HEK293 (cell line): Measurements from ENCODE around the gene ZNF780B.

Experiments
- GLIS1 ChIP-seq: fragments of 450-650 bp; formaldehyde crosslinking; IDR thresholded peaks from 2 replicates; pipeline ENCODE4 v1.5.1; 2016; ENCODE audit warnings: missing biosample characterization, missing genetic modification characterization
- GLIS2 ChIP-seq: fragments of 450-650 bp; formaldehyde crosslinking; IDR thresholded peaks from 2 replicates; pipeline ENCODE4 v1.5.1; 2016; ENCODE audit warnings: missing biosample characterization, missing genetic modification characterization
- KLF8 ChIP-seq: fragments of 450-650 bp; formaldehyde crosslinking; IDR thresholded peaks from 2 replicates; pipeline ENCODE4 v1.5.1; 2016; ENCODE audit warnings: missing biosample characterization, missing genetic modification characterization
- SP3 ChIP-seq: fragments of 450-650 bp; formaldehyde crosslinking; IDR thresholded peaks from 2 replicates; pipeline ENCODE4 v1.5.1; 2016; ENCODE audit warnings: missing biosample characterization, missing genetic modification characterization
- ZNF24 ChIP-seq: fragments of 450-650 bp; formaldehyde crosslinking; IDR thresholded peaks from 2 replicates; pipeline ENCODE4 v1.5.1; 2016; ENCODE audit warnings: missing biosample characterization, missing genetic modification characterization
- ZNF292 ChIP-seq: fragments of 450-650 bp; formaldehyde crosslinking; IDR thresholded peaks from 2 replicates; pipeline ENCODE4 v1.5.1; 2016; ENCODE audit warnings: low read depth, missing biosample characterization, missing genetic modification characterization, borderline replicate concordance
- ZNF335 ChIP-seq: fragments of 450-650 bp; formaldehyde crosslinking; conservative IDR thresholded peaks from 2 replicates; pipeline ENCODE4 v1.5.1; 2016; ENCODE audit warnings: missing biosample characterization, missing genetic modification characterization
- ZNF366 ChIP-seq: fragments of 450-650 bp; formaldehyde crosslinking; conservative IDR thresholded peaks from 2 replicates; pipeline ENCODE4 v1.5.1; 2016; ENCODE audit warnings: missing biosample characterization, missing genetic modification characterization
- ZNF391 ChIP-seq: fragments of 450-650 bp; formaldehyde crosslinking; IDR thresholded peaks from 2 replicates; pipeline ENCODE4 v1.5.1; 2016; ENCODE audit warnings: low read depth, missing biosample characterization, missing genetic modification characterization, borderline replicate concordance
- ZNF501 ChIP-seq: fragments of 450-650 bp; formaldehyde crosslinking; IDR thresholded peaks from 2 replicates; pipeline ENCODE4 v1.5.1; 2016; ENCODE audit warnings: missing biosample characterization, missing genetic modification characterization
- ZNF544 ChIP-seq: fragments of 450-650 bp; formaldehyde crosslinking; IDR thresholded peaks from 2 replicates; pipeline ENCODE4 v1.5.0; 2017; ENCODE audit warnings: missing biosample characterization, missing genetic modification characterization
- ZNF596 ChIP-seq: fragments of 450-650 bp; IDR thresholded peaks from 2 replicates; pipeline ENCODE4 v1.5.0; 2018; ENCODE audit warnings: missing biosample characterization, mild to moderate bottlenecking, missing genetic modification characterization, moderate library complexity
- ZNF624 ChIP-seq: fragments of 450-650 bp; formaldehyde crosslinking; IDR thresholded peaks from 2 replicates; pipeline ENCODE4 v1.5.1; 2017; ENCODE audit warnings: missing biosample characterization, missing genetic modification characterization
- ZNF660 ChIP-seq: fragments of 450-650 bp; IDR thresholded peaks from 2 replicates; pipeline ENCODE4 v1.5.1; 2018; ENCODE audit warnings: missing biosample characterization, mild to moderate bottlenecking, missing genetic modification characterization
- ZNF670 ChIP-seq: fragments of 450-650 bp; formaldehyde crosslinking; IDR thresholded peaks from 2 replicates; pipeline ENCODE4 v1.5.1; 2016; ENCODE audit warnings: missing biosample characterization, missing genetic modification characterization, low read depth
- ZXDB ChIP-seq: fragments of 450-650 bp; formaldehyde crosslinking; IDR thresholded peaks from 2 replicates; pipeline ENCODE4 v1.5.1; 2016; ENCODE audit warnings: missing biosample characterization, missing genetic modification characterization
- TF ChIP-seq, protein P1 (sequence below): fragments of 450-650 bp; formaldehyde crosslinking; IDR thresholded peaks from 2 replicates; pipeline ENCODE4 v1.5.1; 2016; ENCODE audit warnings: missing biosample characterization, missing genetic modification characterization
- TF ChIP-seq, protein P2 (sequence below): fragments of 450-650 bp; formaldehyde crosslinking; IDR thresholded peaks from 2 replicates; pipeline ENCODE4 v1.5.1; 2017; ENCODE audit warnings: missing biosample characterization, missing genetic modification characterization
- TF ChIP-seq, protein P3 (sequence below): fragments of 450-650 bp; formaldehyde crosslinking; IDR thresholded peaks from 2 replicates; pipeline ENCODE4 v1.5.1; 2016; ENCODE audit warnings: missing biosample characterization, missing genetic modification characterization
- TF ChIP-seq, protein P4 (sequence below): fragments of 450-650 bp; formaldehyde crosslinking; IDR thresholded peaks from 2 replicates; pipeline ENCODE4 v1.5.1; 2016; ENCODE audit warnings: missing biosample characterization, missing genetic modification characterization
- TF ChIP-seq, protein P5 (sequence below): fragments of 450-650 bp; formaldehyde crosslinking; IDR thresholded peaks from 2 replicates; pipeline ENCODE4 v1.5.1; 2016; ENCODE audit warnings: missing biosample characterization, missing genetic modification characterization
- TF ChIP-seq, protein P6 (sequence below): fragments of 450-650 bp; formaldehyde crosslinking; conservative IDR thresholded peaks from 2 replicates; pipeline ENCODE4 v1.5.1; 2016; ENCODE audit warnings: low read depth, missing biosample characterization, missing genetic modification characterization

ZNF780B gene

DNA sequence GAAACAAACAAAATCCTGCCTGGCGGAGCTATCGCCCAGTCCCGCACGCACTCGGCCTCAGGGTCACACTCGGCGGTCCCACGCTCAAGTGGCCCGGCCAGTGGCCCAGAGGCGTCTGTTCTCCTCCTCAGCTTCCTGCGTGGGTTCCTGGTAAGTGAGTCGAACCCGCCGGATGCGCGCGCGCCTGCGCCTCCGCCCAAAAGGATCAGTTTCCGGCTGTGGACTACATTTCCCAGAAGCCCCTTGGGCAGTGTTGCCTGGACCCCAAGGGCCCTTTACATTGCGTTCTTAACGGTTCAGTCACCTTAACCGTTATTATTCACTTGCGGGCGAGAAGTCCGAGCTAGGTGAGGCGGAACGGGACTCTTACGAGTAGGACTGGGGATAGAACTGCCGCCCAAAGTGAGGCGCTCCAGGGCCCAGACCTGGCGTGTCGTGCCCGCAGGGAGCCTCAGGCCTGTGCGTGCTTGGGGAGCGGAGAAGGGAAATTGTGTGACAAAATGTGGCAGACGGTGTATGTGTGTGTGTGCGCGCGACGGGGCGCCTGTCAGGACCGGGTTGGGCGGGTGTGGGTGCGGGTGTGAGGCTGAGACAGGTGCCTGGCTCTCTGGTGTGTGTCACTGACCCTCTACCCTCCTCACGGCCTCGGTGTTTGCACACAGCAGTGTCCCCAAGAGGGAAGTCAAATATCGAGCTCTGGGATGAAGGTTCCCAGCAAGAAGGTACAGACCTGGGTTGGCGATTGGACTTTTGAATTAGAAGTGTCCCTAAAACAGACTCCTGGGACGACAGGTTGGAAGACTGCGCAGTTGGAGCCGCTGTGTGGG, 59.0 kb downstream of the ZNF780B start, which contains the start of gene ZNF546 (continued):
- TF ChIP-seq, protein P1, sequence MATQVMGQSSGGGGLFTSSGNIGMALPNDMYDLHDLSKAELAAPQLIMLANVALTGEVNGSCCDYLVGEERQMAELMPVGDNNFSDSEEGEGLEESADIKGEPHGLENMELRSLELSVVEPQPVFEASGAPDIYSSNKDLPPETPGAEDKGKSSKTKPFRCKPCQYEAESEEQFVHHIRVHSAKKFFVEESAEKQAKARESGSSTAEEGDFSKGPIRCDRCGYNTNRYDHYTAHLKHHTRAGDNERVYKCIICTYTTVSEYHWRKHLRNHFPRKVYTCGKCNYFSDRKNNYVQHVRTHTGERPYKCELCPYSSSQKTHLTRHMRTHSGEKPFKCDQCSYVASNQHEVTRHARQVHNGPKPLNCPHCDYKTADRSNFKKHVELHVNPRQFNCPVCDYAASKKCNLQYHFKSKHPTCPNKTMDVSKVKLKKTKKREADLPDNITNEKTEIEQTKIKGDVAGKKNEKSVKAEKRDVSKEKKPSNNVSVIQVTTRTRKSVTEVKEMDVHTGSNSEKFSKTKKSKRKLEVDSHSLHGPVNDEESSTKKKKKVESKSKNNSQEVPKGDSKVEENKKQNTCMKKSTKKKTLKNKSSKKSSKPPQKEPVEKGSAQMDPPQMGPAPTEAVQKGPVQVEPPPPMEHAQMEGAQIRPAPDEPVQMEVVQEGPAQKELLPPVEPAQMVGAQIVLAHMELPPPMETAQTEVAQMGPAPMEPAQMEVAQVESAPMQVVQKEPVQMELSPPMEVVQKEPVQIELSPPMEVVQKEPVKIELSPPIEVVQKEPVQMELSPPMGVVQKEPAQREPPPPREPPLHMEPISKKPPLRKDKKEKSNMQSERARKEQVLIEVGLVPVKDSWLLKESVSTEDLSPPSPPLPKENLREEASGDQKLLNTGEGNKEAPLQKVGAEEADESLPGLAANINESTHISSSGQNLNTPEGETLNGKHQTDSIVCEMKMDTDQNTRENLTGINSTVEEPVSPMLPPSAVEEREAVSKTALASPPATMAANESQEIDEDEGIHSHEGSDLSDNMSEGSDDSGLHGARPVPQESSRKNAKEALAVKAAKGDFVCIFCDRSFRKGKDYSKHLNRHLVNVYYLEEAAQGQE (tag by site-specific recombination) = peak; percentile 11; the same call in 1 of the 2 replicates
- TF ChIP-seq ZNF292 (tag by site-specific recombination) (no peak), KLF8 (peak; percentile 67; the same call in 1 of the 2 replicates), ZNF501 (tag by site-specific recombination) (peak; percentile 97), ZNF596 (tag by site-specific recombination) (0 out of 2 replicates have a peak, but pooled peaks have one; percentile 5), ZNF335 (tag by site-specific recombination) (peak; percentile 100), ZNF624 (no peak), ZNF544 (no peak), ZNF660 (tag by site-specific recombination) (peak; percentile 93; the same call in 1 of the 2 replicates), ZNF670 (tag by site-specific recombination) (no peak), GLIS1 (tag by site-specific recombination) (peak; percentile 72; the same call in 1 of the 2 replicates), ZXDB (tag by site-specific recombination) (peak; percentile 99), ZNF366 (tag by site-specific recombination) (peak; percentile 54; the same call in 1 of the 2 replicates), GLIS2 (tag by site-specific recombination) (peak; percentile 92), ZNF24 (tag by site-specific recombination) (peak; percentile 83), ZNF391 (tag by site-specific recombination) (peak; percentile 26; the same call in 1 of the 2 replicates), SP3 (peak; percentile 68)
- TF ChIP-seq, protein P2, sequence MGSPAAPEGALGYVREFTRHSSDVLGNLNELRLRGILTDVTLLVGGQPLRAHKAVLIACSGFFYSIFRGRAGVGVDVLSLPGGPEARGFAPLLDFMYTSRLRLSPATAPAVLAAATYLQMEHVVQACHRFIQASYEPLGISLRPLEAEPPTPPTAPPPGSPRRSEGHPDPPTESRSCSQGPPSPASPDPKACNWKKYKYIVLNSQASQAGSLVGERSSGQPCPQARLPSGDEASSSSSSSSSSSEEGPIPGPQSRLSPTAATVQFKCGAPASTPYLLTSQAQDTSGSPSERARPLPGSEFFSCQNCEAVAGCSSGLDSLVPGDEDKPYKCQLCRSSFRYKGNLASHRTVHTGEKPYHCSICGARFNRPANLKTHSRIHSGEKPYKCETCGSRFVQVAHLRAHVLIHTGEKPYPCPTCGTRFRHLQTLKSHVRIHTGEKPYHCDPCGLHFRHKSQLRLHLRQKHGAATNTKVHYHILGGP (tag by site-specific recombination) = peak; percentile 35; the same call in 1 of the 2 replicates
- TF ChIP-seq, protein P3, sequence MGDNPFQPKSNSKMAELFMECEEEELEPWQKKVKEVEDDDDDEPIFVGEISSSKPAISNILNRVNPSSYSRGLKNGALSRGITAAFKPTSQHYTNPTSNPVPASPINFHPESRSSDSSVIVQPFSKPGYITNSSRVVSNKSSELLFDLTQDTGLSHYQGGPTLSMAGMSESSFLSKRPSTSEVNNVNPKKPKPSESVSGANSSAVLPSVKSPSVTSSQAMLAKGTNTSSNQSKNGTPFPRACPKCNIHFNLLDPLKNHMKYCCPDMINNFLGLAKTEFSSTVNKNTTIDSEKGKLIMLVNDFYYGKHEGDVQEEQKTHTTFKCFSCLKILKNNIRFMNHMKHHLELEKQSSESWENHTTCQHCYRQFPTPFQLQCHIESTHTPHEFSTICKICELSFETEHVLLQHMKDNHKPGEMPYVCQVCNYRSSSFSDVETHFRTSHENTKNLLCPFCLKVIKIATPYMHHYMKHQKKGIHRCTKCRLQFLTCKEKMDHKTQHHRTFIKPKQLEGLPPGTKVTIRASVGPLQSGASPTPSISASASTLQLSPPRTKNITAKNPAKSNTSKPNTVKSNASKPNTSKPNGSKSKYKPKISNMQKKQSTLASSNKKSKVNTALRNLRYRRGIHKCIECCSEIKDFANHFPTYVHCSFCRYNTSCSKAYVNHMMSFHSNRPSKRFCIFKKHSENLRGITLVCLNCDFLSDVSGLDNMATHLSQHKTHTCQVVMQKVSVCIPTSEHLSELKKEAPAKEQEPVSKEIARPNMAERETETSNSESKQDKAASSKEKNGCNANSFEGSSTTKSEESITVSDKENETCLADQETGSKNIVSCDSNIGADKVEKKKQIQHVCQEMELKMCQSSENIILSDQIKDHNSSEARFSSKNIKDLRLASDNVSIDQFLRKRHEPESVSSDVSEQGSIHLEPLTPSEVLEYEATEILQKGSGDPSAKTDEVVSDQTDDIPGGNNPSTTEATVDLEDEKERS (tag by site-specific recombination) = 0 out of 2 replicates have a peak, but pooled peaks have one; percentile 74
- TF ChIP-seq, protein P4, sequence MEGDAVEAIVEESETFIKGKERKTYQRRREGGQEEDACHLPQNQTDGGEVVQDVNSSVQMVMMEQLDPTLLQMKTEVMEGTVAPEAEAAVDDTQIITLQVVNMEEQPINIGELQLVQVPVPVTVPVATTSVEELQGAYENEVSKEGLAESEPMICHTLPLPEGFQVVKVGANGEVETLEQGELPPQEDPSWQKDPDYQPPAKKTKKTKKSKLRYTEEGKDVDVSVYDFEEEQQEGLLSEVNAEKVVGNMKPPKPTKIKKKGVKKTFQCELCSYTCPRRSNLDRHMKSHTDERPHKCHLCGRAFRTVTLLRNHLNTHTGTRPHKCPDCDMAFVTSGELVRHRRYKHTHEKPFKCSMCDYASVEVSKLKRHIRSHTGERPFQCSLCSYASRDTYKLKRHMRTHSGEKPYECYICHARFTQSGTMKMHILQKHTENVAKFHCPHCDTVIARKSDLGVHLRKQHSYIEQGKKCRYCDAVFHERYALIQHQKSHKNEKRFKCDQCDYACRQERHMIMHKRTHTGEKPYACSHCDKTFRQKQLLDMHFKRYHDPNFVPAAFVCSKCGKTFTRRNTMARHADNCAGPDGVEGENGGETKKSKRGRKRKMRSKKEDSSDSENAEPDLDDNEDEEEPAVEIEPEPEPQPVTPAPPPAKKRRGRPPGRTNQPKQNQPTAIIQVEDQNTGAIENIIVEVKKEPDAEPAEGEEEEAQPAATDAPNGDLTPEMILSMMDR (tag by site-specific recombination) = peak; percentile 69
- TF ChIP-seq, protein P5, sequence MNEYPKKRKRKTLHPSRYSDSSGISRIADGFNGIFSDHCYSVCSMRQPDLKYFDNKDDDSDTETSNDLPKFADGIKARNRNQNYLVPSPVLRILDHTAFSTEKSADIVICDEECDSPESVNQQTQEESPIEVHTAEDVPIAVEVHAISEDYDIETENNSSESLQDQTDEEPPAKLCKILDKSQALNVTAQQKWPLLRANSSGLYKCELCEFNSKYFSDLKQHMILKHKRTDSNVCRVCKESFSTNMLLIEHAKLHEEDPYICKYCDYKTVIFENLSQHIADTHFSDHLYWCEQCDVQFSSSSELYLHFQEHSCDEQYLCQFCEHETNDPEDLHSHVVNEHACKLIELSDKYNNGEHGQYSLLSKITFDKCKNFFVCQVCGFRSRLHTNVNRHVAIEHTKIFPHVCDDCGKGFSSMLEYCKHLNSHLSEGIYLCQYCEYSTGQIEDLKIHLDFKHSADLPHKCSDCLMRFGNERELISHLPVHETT = peak; percentile 55
- TF ChIP-seq, protein P6, sequence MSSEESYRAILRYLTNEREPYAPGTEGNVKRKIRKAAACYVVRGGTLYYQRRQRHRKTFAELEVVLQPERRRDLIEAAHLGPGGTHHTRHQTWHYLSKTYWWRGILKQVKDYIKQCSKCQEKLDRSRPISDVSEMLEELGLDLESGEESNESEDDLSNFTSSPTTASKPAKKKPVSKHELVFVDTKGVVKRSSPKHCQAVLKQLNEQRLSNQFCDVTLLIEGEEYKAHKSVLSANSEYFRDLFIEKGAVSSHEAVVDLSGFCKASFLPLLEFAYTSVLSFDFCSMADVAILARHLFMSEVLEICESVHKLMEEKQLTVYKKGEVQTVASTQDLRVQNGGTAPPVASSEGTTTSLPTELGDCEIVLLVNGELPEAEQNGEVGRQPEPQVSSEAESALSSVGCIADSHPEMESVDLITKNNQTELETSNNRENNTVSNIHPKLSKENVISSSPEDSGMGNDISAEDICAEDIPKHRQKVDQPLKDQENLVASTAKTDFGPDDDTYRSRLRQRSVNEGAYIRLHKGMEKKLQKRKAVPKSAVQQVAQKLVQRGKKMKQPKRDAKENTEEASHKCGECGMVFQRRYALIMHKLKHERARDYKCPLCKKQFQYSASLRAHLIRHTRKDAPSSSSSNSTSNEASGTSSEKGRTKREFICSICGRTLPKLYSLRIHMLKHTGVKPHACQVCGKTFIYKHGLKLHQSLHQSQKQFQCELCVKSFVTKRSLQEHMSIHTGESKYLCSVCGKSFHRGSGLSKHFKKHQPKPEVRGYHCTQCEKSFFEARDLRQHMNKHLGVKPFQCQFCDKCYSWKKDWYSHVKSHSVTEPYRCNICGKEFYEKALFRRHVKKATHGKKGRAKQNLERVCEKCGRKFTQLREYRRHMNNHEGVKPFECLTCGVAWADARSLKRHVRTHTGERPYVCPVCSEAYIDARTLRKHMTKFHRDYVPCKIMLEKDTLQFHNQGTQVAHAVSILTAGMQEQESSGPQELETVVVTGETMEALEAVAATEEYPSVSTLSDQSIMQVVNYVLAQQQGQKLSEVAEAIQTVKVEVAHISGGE = peak; percentile 95
